Muscle layer of duodenum (tissue), 2 donors: Measurements from ENCODE around the gene BST1.

Source experiments
- H3K27ac ChIP-seq: one replicate; pipeline ENCODE4 v1.7.0; 2013; ENCODE audit warnings: mild to moderate bottlenecking, low read length
- H3K27me3 ChIP-seq: one replicate; pipeline ENCODE4 v1.7.0; 2013; ENCODE audit warnings: low read depth, mild to moderate bottlenecking, control low read depth, low read length
- H3K36me3 ChIP-seq, 2 donors: one replicate each; pipeline ENCODE4 v1.7.0; 2013; ENCODE audit warnings: low read length in 2 of 2, control low read depth in 1 of 2, mild to moderate bottlenecking in 1 of 2; ENCODE audit not compliant: insufficient read depth in 2 of 2, control insufficient read depth in 1 of 2
- H3K4me1 ChIP-seq, 2 donors: one replicate each; pipeline ENCODE4 v1.7.0; 2013; ENCODE audit warnings: low read length in 2 of 2, mild to moderate bottlenecking in 2 of 2, control low read depth in 1 of 2, moderate library complexity in 1 of 2; ENCODE audit not compliant: insufficient read depth in 2 of 2, control insufficient read depth in 1 of 2
- H3K4me3 ChIP-seq, 2 donors: one replicate each; pipeline ENCODE4 v1.7.0; 2013; ENCODE audit warnings: low read length in 2 of 2, low read depth in 1 of 2, mild to moderate bottlenecking in 1 of 2
- H3K9me3 ChIP-seq, 2 donors: one replicate each; pipeline ENCODE4 v1.7.0; 2013; ENCODE audit warnings: low read length in 2 of 2, control low read depth in 1 of 2, mild to moderate bottlenecking in 1 of 2; ENCODE audit not compliant: control insufficient read depth in 1 of 2
- donor health status: healthy.

Gene BST1

DNA sequence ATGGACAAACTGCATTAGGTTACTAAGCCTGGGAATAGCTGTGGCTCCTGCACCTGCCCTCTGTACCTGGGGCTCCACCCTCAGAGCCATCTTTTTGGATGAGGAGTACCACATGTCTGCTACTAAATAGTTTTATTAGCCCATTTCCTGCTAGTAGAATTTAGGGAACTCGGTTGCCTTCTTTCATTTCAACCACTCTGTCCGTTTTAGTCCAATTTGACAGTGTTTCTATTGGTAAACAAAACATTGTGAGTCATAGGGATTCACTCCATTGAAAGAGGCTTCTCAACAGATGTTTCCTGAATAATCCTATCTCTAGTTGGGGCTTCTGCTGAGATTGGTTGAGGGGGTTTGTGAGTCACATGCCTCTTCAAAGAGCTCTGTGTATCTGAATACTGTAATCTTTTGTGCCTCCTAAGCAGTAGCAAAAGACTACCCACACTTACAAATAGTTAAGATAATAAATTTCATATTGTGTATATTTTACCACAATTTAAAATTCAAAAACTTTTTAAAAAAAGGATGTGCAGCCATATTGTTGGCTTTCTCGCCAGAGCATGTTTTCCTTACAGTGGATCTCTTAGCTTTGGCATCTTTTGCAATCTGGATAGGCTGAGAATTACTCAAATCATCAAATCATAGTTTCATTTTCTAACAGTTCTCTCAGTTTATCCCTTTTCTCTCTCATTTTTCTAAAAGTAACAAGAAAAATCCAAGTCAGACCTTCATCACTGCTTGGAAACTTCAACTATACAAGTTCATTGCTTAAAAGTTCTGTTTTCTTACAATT, 11.3 kb upstream of the BST1 start:
- Histone ChIP-seq H3K4me3 (no peak overlapping the region), H3K36me3 (peaks cover 0 to 11% of the 10 kb centered on the region in 2 donors), H3K27me3 (no peaks in the 10 kb centered on the region), H3K9me3 (no peaks in the 10 kb centered on the region), H3K4me1 (peaks cover 0 to 5% of the 10 kb centered on the region in 2 donors), H3K27ac (no peak overlapping the region)

DNA sequence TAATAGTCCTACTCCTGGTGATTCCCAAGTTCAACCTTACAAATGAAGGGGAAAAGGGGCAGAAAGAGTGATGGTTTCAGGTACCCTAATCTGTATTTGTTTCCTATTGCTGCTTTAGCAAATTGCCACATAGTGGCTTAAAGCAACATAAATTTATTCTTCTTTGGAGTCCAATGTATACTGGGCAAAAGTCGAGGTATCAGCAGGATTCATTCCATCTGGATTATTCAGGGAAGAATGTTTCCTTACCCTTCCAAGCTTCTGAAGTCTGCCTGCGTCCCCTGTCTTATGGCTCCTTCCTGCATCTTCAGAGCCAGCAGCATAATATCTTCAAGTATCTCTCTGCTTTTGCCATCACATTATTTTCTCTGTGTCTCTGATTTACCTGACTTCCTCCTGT, 10.3 kb upstream of the BST1 start:
- Histone ChIP-seq H3K4me3 (no peak overlapping the region), H3K9me3 (no peaks in the 10 kb centered on the region), H3K36me3 (peaks cover 0 to 3% of the 10 kb centered on the region in 2 donors), H3K4me1 (peaks cover 0 to 5% of the 10 kb centered on the region in 2 donors), H3K27me3 (no peaks in the 10 kb centered on the region), H3K27ac (no peak overlapping the region)

DNA sequence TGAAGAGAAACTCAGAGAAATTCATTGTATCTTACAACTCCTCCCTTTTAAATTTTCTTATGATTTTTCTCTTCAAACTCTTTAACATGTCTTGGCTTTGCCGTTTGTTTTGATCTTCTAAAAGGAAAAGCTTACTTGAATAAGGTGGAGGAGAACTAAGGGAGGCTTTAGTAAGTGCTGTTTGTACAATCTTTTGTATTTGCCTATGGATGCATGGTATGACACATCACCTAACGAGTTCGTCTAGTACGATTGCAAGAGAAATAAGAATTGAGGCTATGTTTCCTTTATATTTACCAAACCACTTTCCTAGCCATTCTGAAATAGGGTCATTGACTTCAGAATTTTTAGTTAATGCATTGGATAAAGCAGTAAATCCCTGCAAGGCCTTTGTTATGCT, 8.4 kb upstream of the BST1 start:
- no peaks in the 10 kb centered on the region for H3K36me3 ChIP-seq
- H3K4me1 ChIP-seq: peaks cover 0 to 5% of the 10 kb centered on the region in 2 donors
- H3K4me3 ChIP-seq: no peak overlapping the region
- no peaks in the 10 kb centered on the region for H3K27me3 ChIP-seq
- no peaks in the 10 kb centered on the region for H3K9me3 ChIP-seq
- no peak overlapping the region for H3K27ac ChIP-seq

DNA sequence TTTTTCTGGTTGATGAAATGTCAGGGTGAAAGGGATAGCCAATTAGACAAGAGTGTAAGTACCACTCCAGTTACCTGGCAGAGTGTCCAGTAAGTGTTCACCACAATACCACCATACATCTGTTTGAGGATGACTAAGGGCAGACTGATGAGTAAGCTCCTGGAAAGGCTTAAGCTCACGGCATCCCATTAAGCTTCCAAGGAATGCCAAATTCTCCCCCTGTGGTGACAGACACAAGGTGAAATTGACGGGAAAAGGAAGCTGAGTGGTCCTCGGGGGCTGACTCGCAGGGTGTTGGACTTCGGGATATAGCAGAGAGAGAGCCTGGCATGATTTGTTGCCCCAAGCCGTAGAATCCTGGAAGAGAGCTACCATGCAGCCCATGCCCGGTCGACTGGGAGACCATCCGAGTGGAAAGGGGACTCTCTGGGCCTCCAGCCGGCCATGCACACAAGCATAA, 7.6 kb upstream of the BST1 start:
- Histone ChIP-seq H3K4me1 (peaks cover 0 to 4% of the 10 kb centered on the region in 2 donors), H3K27ac (no peak overlapping the region)

DNA sequence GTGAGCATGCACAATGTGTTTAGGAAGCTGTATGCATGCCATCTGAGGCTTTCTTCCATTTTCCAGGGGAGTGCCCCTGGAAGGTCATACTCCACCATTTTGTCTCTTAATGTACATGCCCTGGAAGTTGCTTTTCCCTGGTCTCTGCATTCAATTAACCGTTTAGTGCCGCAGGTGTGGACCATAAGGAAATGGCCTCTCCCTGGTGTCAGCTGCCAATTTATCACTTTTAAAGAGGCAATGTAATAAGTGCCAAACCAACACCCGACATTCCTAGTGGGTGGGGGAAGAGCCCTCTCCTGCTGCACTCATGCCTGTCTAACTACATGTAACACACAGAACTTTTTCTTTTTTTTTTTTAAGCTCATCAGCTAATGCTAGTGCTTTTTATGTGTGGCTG, 7.1 kb upstream of the BST1 start:
- no peak overlapping the region for H3K27ac ChIP-seq
- no peaks in the 10 kb centered on the region for H3K9me3 ChIP-seq
- H3K27me3 ChIP-seq: no peaks in the 10 kb centered on the region
- H3K4me1 ChIP-seq: no peaks in the 10 kb centered on the region
- no peak overlapping the region for H3K4me3 ChIP-seq
- no peaks in the 10 kb centered on the region for H3K36me3 ChIP-seq

More for the DNA sequence above, 7.6 kb upstream of the BST1 start:
- no peaks in the 10 kb centered on the region for H3K27me3 ChIP-seq
- no peak overlapping the region for H3K4me3 ChIP-seq
- H3K9me3 ChIP-seq: no peaks in the 10 kb centered on the region
- H3K36me3 ChIP-seq: no peaks in the 10 kb centered on the region

- no peaks in the 10 kb centered on the region for H3K4me1 ChIP-seq
- H3K27me3 ChIP-seq: no peaks in the 10 kb centered on the region
Observed at GRCh38 chr4:15696866-15697265, 6.0 kb upstream of the BST1 start.

DNA sequence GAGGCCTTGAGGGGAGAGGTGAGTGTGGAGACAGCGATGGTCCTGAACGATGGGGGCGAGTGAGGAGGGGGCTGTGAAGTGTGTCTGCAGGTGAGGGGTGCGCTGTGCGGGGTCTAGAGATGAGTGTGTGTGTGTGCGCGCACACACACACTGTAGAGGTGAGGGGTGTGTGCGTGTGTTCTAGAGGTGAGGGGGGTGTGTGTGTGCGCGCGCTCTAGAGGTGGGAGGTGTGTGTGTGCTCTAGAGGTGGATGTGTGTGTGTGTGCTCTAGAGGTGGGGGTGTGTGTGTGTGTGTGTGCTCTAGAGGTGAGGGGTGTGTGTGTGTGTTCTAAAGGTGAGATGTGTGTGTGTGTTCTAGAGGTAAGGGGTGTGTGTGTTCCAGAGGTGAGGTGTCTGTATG, 574 bp downstream of the BST1 start:
- Histone ChIP-seq H3K27me3 (no peaks in the 10 kb centered on the region), H3K4me1 (peaks cover 0 to 5% of the 10 kb centered on the region in 2 donors), H3K9me3 (no peaks in the 10 kb centered on the region), H3K36me3 (no peaks in the 10 kb centered on the region), H3K27ac (no peak overlapping the region), H3K4me3 (peak overlapping the region; percentile 49 to 73)

More at GRCh38 chr4:15696866-15697265, 6.0 kb upstream of the BST1 start:
- no peak overlapping the region for H3K4me3 ChIP-seq
- H3K36me3 ChIP-seq: no peaks in the 10 kb centered on the region
- no peak overlapping the region for H3K27ac ChIP-seq
- no peaks in the 10 kb centered on the region for H3K9me3 ChIP-seq

GRCh38 chr4:15704129-15704528, 1.3 kb downstream of the BST1 start:
- Histone ChIP-seq H3K36me3 (no peaks in the 10 kb centered on the region), H3K4me1 (peaks cover 0 to 5% of the 10 kb centered on the region in 2 donors), H3K4me3 (no peak overlapping the region), H3K27me3 (no peaks in the 10 kb centered on the region), H3K9me3 (no peaks in the 10 kb centered on the region), H3K27ac (no peak overlapping the region)

GRCh38 chr4:15706646-15707362, 3.9 kb downstream of the BST1 start:
- Histone ChIP-seq H3K4me3 (no peak overlapping the region), H3K36me3 (no peaks in the 10 kb centered on the region), H3K27ac (no peak overlapping the region), H3K4me1 (peaks cover 0 to 5% of the 10 kb centered on the region in 2 donors), H3K27me3 (no peaks in the 10 kb centered on the region), H3K9me3 (no peaks in the 10 kb centered on the region)

DNA sequence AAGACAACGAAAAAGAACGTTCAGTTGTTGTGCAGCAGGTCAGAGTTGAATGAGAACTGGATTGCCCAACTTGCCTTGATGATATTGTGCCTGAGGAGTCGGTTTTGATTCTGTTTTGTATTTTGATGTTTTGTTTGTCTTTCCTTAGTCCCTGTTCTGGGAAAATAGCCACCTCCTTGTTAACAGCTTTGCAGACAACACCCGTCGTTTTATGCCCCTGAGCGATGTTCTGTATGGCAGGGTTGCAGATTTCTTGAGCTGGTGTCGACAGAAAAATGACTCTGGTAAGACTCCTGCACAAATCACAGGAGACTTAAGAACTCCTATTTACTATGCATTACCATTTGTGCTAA, 4.5 kb downstream of the BST1 start:
- Histone ChIP-seq H3K9me3 (no peaks in the 10 kb centered on the region), H3K4me3 (no peak overlapping the region), H3K36me3 (no peaks in the 10 kb centered on the region), H3K27ac (no peak overlapping the region), H3K4me1 (peaks cover 0 to 4% of the 10 kb centered on the region in 2 donors), H3K27me3 (no peaks in the 10 kb centered on the region)

- Histone ChIP-seq H3K36me3 (no peaks in the 10 kb centered on the region), H3K4me1 (peaks cover 0 to 21% of the 10 kb centered on the region in 2 donors), H3K27me3 (no peaks in the 10 kb centered on the region), H3K4me3 (no peak overlapping the region), H3K9me3 (no peaks in the 10 kb centered on the region), H3K27ac (no peak overlapping the region)
Observed at GRCh38 chr4:15711762-15712161, 8.9 kb downstream of the BST1 start.
